ENCODE measurements around the gene SOCS1. TPM values are rescaled to one million over a fixed set of nuclear protein-coding genes. Genes with fewer than 3 reads are reported as not detected.
A peak's percentile ranks its signal among the peaks of the same experiment; 100 is the strongest.
"Not testable (repeated sequence)": the region's sequence is repeated elsewhere in the genome, so short reads cannot be mapped to it uniquely, and the experiment has no call there.

Gene SOCS1
- total and polyA plus RNA-seq, 8 donors, result 11.8 to 27.4 (median 21.1) TPM

DNA sequence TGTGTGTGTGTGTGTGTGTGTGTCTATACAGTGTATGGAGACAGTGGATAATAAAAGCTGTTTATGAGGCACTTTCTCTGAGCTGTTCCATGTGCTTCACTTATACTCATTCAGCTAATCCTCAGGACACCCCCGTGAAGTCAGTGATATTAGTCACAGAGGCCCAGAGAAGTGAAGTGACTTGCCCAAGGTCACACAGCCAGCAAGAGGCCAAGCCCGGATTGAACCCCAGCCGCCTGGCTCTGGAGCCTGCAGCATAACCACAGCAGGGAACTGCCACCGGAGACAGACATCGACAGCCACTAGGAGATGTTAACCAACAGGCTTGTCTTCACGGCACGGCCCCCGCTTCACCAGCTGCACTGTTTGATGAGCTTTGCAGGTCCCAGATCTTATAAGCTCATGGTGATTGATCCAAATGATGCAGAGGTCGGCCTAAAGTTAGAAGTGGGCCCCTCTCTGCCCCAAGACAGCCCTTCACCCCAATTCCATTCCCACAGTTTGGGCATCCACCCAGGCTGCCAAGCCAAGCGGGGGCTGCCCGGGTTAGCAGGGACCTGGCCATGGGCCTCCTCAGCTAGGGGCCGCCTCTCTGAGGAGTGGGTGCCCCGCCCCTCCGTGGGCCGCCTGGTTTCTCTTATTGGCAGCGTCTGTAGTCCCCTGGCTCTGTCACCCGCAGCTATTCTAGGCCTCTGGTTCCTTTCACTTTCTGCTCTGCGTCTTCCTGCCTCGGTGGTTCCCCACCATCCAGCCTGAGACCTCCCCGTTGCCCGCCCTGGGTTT, 30.9 kb downstream of the SOCS1 start:
- H3K27me3 ChIP-seq, result no peaks in the 10 kb centered on the region
- H3K9me3 ChIP-seq, result no peaks in the 10 kb centered on the region
- DNase-seq (peak in 2 of 4 donors; percentile 46 to 79), ATAC-seq (peak; percentile 40)
- no peaks in the 10 kb centered on the region for H3K36me3 ChIP-seq
- peaks cover 5 to 34% of the 10 kb centered on the region in 2 donors for H3K4me1 ChIP-seq
- intact Hi-C loops (cut with DNase I), result no loop called here
- H3K4me3 ChIP-seq, result no peak overlapping the region
- TF ChIP-seq, protein P1, sequence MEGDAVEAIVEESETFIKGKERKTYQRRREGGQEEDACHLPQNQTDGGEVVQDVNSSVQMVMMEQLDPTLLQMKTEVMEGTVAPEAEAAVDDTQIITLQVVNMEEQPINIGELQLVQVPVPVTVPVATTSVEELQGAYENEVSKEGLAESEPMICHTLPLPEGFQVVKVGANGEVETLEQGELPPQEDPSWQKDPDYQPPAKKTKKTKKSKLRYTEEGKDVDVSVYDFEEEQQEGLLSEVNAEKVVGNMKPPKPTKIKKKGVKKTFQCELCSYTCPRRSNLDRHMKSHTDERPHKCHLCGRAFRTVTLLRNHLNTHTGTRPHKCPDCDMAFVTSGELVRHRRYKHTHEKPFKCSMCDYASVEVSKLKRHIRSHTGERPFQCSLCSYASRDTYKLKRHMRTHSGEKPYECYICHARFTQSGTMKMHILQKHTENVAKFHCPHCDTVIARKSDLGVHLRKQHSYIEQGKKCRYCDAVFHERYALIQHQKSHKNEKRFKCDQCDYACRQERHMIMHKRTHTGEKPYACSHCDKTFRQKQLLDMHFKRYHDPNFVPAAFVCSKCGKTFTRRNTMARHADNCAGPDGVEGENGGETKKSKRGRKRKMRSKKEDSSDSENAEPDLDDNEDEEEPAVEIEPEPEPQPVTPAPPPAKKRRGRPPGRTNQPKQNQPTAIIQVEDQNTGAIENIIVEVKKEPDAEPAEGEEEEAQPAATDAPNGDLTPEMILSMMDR (IDR thresholded peaks at IDR 0.05), result no peak
- H3K27ac ChIP-seq, result peak overlapping the region; percentile 67 to 81

DNA sequence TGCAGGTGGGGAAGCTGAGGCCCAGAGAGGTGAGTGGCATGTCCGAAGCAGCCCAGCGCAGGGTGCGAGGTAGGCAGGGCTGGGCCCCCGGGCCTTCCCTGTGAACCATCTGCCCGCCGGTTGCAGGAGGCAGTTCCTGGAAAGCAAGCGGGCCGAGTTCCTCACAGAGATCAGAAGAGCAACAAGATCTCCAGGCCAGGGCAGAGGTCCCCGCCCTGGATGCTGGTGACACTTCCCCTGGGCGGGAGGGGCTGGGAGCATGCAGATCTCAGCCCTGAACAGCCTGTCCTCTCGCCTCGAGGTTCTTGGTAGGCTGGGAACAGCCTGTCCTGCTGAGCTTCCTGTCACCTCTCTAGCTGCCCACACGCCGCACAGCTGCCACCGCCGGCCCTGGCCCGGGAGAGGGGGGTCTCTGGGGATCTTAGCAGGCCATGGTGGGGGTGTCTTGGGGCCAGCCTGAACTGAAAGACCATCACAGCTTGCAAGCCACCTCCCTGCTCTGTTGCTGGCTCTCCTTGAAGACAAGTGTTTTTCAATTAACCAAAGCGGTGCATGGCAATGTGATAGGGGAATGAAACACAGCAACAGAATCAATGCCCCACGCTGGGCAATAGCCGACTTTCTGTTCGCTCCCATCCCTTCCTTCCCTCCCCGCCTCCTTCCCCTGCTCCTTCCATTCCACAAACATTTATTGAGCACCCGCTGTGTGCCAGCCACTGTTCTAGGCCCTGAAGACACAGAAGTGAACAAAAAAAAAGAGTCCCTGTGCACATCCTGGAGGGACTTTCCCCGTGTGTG, 31.7 kb downstream of the SOCS1 start:
- TF ChIP-seq, protein P1 (IDR thresholded peaks at IDR 0.05), result no peak
- DNase-seq (peak in 2 of 4 donors; percentile 89 to 93), ATAC-seq (peak; percentile 90)
- H3K27me3 ChIP-seq, result no peaks in the 10 kb centered on the region
- no peaks in the 10 kb centered on the region for H3K36me3 ChIP-seq
- intact Hi-C loops (cut with DNase I), result no loop called here
- H3K4me3 ChIP-seq, result no peak overlapping the region
- no peaks in the 10 kb centered on the region for H3K9me3 ChIP-seq
- H3K27ac ChIP-seq, result peak overlapping the region; percentile 67 to 81
- peaks cover 5 to 38% of the 10 kb centered on the region in 2 donors for H3K4me1 ChIP-seq

DNA sequence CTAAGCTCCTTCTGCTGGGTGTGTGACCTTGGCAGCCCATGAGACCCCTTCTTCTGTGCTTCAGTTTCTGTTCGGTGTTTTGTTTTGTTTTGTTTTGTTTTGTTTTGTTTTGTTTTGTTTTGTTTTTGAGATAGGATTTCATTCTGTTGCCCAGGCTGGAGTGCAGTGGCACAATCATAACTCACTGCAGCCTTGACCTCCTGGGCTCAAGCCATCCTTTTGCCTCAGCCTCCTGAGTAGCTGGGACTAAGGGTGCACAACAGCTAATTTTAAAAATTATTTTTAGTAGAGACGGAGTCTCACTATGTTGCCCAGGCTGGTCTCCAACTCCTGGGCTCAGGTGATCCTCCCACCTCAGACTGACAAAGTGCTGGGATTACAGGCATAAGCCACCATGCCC, 35.5 kb downstream of the SOCS1 start:
- H3K4me3 ChIP-seq, H3K27me3 ChIP-seq: not testable (repeated sequence)

DNA sequence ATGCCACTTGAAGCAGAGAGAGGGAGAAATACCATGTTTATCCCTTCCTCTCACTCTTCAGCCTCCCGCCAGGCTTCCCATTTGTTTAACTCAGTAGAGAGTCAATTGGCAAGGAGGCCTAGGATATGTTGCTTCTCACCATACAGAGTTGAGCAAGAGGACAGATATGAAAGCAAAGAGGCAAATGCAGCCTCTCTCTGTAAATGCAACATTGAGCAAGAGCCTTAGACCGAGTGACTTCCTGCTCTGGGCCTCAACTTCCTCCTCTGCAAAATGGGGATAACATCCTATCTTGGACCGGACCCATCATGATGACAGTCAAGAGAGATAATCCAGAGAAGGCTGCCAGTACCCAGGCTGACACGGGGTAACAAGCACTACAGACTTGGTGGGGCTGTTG, 36.8 kb downstream of the SOCS1 start:
- TF ChIP-seq, protein P1 (IDR thresholded peaks at IDR 0.05), result no peak
- Histone ChIP-seq H3K27ac (peak overlapping the region in 1 of 2 donors; percentile 30), H3K4me3 (no peak overlapping the region), H3K36me3 (no peaks in the 10 kb centered on the region), H3K27me3 (no peaks in the 10 kb centered on the region), H3K4me1 (peaks cover 5 to 23% of the 10 kb centered on the region in 2 donors), H3K9me3 (peaks cover 0 to 24% of the 10 kb centered on the region in 2 donors)
- ATAC-seq, result peak; percentile 60
- intact Hi-C loops (cut with DNase I), result no loop called here
- DNase-seq, result no peak

More for the DNA sequence above, 35.5 kb downstream of the SOCS1 start:
- DNase-seq; H3K27ac ChIP-seq; H3K36me3 ChIP-seq; intact Hi-C loops (cut with DNase I); ATAC-seq: not testable (repeated sequence)
- Histone ChIP-seq H3K4me1 (peaks cover 5 to 36% of the 10 kb centered on the region in 2 donors), H3K9me3 (peaks cover 0 to 24% of the 10 kb centered on the region in 2 donors)

DNA sequence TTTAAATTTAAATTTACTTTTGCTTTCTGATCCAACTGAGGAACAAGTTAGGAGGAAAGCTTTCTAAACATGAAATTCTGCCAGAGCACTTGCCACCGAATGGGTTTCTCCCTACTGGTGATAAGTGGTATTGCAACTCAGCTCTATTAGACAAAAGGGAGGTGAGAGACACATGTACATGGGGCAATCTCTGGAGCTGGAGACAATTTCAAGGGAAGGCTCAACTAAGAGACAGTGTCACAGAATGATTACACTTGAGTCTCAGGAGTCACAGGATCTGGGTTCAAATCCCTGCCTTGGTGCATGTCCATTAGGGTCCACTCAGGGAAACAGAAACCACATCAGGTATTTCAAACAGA, 37.4 kb downstream of the SOCS1 start:
- Histone ChIP-seq H3K4me1 (peaks cover 0 to 17% of the 10 kb centered on the region in 2 donors), H3K4me3 (no peak overlapping the region), H3K9me3 (peaks cover 0 to 24% of the 10 kb centered on the region in 2 donors), H3K27ac (peak overlapping the region in 1 of 2 donors; percentile 30), H3K36me3 (no peaks in the 10 kb centered on the region), H3K27me3 (no peaks in the 10 kb centered on the region)
- TF ChIP-seq, protein P1 (IDR thresholded peaks at IDR 0.05), result peak; percentile 10 to 60
- no peak for DNase-seq
- intact Hi-C loops (cut with DNase I), result no loop called here
- ATAC-seq, result no peak

Measured in left lung (tissue), 10 donors.